Measurements from ENCODE around the gene TMEM245.
"Not testable (repeated sequence)": the region's sequence is repeated elsewhere in the genome, so short reads cannot be mapped to it uniquely, and the experiment has no call there.

The TMEM245 gene

DNA sequence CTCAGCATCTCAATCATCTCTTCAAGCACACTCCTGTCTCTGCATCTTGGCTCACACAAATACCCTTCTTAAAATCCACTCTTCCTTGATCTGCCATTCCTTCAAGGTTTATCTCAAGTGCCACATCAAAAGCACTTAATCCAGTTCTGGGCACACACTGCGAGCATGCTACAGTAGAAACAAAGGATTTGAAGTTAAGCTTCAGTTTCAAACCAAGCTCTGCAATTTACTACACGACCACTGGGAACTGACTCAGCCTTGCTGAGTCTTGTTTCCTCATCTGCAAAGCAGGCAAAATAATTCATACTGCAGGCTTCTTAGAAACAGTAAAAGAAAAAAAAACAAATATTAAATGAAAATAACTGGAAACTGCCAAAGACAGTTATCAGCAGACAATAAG is 56.0 kb downstream of the TMEM245 start:
- DNase-seq (ENCODE audit: low read depth), result no peak

DNA sequence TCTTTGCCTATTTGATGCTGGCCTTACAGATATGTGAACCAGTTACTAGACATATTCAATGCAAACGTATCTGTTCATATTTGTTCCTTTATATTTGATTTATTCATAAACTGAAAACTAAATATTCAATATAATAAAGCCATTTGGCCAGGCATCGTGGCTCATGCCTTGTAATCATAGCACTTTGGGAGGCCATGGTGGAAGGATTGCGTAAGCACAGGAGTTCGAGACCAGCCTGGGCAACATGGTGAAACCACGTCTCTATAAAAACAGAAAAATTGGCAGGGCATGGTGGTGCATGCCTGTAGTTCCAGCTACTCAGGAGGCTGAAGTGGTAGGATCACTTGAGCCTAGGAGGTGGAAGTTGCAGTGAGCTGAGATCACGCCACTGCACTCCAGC is 57.2 kb downstream of the TMEM245 start:
- no peak for DNase-seq (ENCODE audit: low read depth)

DNA sequence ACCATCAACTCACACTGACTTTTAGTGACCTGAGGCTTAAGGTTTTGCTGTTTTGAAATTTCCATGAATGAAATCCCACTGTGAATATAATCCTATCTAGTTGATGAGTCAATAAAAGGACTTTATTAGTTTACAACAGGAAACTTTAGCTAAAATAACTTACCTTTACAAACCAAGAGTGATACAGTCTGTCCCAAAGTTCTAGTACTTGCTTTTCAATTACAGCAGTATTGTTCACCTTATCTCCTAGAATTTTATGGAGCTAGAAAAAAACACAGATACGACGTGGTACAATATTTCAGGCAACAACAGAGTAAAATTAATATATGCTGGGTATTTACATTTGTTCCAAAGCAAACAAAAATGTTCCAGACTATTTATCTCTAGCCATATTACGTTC is 59.6 kb downstream of the TMEM245 start:
- no peak for DNase-seq (ENCODE audit: low read depth)

DNA sequence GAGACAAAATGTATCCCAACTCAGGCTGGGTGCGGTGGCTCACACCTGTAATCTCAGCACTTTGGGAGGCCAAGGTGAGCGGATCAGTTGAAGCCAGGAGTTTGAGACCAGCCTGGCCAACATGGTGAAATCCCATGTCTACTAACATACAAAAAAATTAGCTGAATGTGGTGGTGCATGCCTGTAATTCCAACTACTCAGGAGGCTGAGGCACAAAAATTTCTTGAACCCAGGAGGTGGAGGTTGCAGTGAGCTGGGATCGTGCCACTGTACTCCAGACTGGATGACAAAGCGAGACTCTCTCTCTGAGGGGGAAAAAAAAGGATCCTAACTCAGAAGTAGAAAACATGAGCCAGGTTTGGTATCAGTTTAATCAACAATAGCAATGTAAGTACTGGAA is 66.6 kb downstream of the TMEM245 start:
- not testable (repeated sequence) for DNase-seq (ENCODE audit: low read depth)

DNA sequence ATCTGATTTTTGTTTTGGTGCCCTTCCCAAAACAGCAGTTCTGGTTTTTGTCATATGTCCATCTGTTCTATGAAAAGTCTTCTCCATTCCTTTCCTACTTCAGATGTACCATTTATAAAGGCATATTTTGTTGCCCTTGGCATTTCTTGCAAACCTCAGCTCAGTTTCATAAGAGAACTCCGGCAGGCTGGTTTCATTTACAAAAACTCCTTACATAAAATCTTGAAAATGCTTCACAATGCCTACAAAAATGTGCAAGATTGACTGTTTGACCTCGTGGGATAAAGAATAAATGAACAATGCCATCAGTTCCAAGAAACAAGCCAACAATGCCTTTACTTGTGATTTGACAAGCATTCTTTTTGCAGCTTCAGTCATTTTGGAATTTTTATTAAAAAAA is 67.3 kb downstream of the TMEM245 start:
- DNase-seq (ENCODE audit: low read depth), result no peak

DNA sequence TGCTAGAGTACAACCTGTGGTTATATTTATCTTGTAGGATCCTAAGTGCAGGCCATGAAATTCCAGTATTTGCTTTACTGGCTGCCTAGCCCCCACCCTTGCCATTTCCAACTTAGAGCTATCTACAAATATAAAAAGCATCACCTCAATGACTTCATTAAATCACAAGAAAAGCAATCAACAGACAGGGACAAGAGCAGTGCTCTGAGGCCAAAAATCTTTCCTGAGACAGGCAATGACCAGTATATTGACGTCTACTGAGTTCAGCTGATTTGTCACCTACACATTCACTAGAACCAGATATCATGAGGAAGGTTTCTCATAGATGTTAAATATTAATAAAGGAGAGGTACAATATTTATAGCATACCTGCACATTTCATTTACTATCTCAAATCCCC is 68.0 kb downstream of the TMEM245 start:
- no peak for DNase-seq (ENCODE audit: low read depth)

DNA sequence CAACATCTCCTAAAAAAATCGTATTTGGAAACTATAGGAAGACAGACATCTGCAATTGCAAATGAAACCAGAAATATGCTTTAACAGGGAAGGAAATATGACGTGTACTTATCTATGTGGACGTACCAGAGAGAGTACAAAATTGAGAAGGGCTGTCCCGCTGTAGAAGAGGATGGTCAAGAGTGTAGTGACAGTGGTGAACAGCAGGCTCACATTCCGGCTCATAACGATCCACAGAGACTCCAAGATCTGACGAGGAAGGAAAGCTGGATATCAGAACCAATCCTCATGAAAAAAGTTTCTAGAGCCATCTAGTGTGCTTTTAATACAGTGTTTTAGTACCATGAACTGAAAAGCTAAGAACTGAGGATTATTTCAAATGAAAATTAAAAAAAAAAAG is 69.3 kb downstream of the TMEM245 start:
- DNase-seq (ENCODE audit: low read depth), result no peak

DNA sequence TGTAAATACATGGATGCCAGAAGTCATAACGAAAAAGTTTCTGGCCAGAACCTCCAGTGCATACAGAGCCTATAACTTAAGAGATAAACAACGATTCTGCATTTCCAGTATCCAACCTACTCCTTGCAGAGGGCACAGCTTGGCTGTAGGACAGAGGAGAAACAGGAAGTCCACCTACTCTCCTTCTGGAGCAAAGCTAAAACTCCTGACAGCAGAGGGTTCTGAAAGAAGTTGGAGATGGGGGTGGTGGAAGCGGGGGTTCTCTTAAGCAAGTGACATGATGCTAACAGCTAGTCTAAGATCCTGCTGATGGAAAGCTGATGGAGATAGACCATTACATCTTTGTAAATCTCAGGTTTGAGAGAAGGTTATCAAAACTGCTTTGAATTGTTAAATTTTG is 70.9 kb downstream of the TMEM245 start:
- no peak for DNase-seq (ENCODE audit: low read depth)

DNA sequence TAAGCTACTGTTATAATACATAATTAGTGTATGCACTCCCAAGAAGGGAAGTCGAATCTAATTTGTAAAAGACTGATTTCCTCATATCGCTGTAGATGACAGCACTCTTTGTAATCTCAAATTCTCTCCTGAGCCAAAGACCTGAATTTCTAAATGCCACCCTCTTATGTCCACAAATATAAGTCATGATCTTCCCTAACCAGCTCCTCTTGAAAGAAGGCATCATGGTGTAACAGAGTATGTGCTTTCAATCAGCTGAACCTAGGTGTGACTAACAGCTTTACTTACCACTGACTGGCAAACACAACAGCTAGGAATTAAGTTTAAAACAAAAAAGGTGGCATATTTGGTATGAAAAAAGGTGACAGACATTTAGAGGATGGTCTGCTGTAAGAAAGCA is 72.5 kb downstream of the TMEM245 start:
- no peak for DNase-seq (ENCODE audit: low read depth)

DNA sequence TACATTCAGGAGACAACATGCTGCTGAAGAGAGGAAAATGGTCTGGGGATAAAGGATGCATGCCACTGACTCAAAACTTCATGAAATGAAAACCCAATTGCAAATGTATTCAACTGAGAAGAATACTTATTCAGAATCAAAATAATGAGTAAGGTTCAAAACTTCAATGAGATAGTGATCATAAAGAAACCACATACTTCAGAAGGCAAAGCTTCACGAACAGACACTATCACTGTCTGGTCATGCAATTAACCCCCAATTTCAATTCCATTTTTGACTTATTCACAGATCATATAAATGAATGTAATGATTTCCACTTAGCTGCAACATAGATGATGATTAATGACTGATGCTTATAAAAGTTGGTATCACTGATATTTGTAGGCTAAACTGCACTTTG is 73.4 kb downstream of the TMEM245 start:
- DNase-seq (ENCODE audit: low read depth), result no peak

DNA sequence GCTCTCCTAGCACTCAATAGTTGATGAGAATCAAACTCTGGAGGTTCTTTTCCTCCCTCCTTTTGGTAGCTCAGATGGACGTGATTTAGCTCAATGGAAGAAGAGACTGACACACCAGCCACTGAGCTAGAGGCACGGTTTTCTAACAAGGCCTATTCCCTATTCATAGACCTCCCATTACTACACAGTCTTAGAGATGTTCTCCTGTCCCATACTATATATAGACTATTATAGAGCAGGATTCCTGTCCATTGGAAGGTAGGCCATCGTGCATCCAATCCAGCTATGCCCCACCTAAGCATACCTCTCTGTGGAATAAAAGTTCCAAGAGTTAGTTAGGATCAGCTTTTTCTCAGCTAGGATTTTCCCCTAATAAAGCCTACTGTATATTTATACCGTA is 76.2 kb downstream of the TMEM245 start:
- DNase-seq (ENCODE audit: low read depth), result no peak

DNA sequence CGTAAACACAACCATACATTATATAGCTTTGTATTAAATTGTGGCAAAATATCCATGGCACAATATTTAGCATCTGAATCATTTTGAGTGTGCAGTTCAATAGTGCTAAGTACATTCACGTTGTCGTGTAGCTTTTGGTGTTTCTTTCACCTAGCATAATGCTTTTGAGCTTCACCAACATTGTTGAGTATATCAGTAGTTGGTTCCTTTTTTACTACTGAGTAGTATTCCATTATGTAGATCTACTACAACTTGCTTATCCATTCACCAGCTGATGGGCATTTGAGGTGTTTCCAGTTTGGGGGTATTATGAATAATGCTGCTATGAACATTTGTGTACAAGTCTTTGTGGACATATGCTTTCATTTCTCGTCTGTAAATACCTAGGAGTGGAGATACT is 79.2 kb downstream of the TMEM245 start:
- DNase-seq (ENCODE audit: low read depth), result no peak

DNA sequence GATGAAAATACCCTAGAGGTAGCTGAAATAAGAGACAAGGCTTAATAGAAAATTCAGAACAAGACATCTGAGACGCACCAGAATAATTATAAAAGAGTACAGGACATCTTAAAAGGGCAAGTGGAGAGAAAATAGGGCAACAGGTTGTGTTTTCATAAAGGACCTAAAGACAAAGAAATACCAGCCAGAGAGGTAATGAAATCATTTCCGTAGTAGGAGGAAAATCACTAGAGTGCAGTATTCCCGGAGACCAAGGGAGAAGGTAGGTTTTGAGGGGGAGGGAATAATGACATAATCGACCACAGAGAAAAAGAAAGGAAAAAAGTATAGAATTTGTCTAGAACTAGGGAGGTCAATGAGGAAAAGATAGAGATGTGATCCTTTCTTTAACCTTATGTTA is 80.2 kb downstream of the TMEM245 start:
- DNase-seq (ENCODE audit: low read depth), result no peak

DNA sequence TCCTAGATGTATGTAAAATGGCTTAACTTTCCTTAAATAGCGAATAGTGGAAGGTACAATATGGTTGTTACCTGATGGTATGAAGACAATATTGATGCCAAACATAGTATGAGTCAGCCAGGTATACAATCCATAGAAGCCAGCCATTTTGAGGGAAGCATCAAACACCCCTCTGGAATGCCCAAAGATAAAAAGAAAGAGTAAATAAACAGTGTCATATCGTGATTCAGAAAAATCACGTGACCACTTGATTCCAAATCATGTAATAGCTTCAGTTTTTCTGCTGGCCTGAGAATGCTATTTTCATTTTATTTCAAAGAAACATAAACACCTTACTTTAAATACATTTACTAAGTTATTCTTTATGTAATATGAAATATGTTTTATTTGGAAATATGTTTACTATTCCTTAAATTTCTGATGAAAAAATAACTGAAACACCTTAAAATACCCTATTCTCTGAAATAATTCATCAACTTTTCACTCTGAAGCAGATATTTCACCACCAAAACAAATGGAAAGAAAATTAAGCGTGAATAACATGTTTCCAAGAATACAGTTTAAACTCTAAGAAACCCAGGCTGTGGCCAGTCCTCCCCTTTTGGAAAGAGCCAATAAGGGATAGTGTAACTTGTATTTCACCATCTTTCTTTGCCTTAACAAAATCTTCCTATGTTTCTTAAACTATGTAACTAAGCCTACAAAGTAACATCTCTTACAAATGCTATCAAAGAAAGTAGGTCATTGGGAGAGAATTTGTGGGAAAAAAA is 81.6 kb downstream of the TMEM245 start:
- DNase-seq (ENCODE audit: low read depth), result no peak

DNA sequence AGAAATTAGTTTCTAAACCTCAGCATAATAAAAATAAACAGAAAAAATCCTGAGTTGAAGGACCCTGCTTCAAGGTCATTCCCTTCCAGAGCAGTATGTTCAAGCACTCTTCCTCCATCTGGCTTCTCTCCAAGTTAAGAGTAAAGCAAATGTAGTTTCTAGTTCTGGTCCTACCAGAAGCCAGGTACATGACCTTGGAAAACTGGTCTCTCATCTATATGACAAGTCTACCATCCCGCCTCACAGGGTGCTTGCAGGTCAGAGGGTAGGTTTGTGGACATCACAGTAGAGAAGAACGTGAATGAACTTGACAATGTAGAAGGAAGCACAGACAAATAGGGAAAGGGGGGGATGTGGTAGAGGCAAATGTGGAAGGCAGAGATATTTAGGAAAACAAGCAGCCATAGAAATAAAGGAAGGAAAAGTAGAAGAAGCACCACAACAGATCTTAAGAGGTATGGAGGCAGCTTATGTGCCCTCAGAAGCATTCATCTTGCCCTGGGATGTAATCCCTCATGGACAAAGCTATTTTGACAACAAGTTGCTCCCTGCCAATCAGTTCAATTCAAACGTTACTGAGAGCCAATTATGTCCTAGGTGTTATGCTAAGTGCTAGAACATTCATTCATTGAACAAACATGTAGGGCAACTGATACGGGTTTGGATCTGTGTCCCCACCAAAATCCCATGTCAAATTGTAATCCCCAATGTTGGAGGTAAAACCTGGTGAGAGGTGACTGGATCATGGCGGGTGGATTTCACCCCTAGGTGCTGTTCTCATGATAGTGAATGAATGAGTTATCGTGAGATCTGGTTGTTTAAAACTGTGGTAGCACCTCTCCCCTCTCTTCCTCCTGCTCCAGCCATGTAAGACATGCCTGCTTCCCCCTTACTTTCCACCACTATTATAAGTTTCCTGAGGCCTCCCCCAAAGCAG is 82.7 kb downstream of the TMEM245 start:
- no peak for DNase-seq (ENCODE audit: low read depth)

DNA sequence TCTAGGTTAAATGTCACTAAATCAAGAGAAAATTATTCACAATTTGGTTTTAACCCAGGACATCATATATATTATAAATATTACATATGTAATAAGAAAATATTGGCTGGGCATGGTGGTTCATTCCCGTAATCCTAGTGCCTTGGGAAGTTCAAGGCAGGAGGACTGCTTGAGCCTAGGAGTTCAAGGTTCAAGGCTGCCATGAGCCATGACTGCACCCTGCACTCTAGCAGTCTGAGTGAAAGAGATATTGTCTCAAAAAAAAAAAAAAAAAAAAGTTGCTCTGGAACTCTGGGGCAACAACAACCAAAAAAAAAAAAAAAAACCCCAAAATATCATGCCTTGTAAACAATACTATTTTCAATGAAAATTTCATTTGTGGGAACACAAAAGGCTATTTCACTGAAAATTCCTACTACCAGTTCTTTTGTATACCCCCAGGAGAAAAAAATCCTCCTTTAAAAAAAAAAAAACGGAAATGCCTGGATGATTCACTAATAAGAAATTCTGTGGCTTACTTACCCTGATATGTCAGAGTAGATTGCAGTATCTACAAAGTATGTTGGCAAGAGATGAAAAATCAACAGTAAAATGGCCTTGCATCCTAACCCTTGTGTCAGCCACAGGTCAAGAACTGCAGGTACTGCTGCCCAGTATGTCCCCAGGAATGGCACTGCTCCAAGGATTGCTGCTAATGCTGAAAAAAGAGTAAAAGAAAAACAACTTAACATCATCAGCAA is 83.9 kb downstream of the TMEM245 start:
- peak; percentile 82 for DNase-seq (ENCODE audit: low read depth)

DNA sequence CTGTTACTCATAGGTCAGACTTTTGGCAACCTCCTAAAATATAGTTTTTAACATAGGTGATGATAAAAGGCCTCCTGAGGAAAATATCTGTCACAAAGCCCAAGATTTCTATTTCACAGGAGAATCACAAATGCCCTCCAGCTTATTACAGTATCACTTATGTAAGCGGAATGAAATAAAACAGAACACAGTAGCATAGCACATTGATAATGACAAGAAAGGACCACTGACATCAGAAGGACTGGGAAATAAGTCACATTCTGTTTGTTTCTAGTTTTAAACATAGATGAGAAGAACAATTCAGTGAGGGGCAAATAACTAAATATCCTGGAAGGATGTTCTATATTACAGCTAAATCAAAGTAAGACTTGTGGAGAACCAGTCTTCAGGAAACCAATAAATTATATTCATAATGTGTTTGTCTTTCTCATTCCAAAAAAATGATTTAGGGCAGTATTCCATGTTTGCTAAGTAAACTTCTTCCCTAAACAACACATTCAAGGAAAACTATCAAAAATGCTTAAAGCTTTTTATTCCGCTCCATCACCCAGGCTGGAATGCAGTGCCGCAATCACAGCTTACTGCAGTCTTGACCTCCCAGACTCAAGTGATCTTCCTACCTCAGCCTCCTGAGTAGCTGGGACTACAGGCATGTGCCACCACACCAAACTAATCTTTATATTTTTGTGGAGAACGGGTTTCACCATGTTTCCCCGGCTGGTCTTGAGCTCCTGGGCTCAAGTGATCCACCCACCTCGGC is 85.6 kb downstream of the TMEM245 start:
- DNase-seq (ENCODE audit: low read depth), result no peak

DNA sequence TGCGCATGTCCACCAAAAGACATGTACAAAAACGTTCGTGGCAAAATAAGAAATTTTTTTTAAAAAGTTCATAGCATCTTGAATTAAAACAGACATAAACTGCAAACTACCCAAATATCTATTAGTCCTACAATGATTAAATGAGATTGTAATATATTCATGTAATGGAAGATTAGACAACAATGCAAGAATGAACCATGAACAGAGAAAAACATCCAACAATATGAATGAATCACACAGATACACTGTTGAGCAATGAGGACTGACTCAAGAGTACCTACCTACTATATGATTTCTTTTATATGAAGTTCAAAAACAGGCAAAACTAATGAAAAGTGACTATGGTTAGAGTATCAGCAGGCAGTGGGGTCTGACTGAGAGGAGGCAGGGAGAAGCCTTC is 88.5 kb downstream of the TMEM245 start:
- DNase-seq (ENCODE audit: low read depth), result no peak

DNA sequence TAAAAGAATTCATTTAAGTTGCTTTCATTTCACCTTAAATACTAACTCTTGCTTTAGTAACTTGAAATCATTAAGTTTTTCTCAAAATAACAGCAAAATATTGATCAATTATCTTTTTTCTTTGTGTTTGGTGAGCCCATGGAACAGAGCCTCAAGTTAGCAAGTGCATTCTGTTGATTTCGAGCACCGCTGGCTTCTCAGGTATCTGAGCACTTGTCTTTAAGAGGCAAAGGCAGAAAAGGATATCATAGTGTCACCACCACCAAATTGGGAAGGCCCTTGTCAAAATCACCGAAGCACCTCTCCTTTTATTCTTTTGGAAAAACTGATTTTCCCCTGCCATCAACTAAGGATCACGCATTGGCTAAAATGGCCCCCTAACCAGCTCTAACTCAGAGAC is 89.3 kb downstream of the TMEM245 start:
- DNase-seq (ENCODE audit: low read depth), result no peak

DNA sequence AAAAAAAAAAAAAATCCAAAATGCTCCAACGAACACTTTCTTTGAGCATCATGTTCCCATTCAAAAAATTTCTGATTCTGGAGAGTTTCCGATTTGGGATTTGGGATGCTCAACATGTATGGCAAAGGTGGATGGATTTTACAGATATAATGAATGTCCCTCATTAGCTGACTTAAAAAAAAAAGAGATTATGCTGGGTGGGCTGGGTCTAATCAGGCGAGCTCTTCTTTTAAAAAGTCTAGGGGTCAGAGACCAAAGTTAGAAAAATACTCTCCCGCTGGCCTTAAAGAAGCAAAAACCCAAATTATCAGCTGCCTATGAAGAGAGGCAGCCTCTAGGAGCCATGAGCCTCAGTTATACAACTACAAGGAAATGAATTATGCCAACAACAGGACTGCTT is 91.3 kb downstream of the TMEM245 start:
- DNase-seq (ENCODE audit: low read depth), result no peak

DNA sequence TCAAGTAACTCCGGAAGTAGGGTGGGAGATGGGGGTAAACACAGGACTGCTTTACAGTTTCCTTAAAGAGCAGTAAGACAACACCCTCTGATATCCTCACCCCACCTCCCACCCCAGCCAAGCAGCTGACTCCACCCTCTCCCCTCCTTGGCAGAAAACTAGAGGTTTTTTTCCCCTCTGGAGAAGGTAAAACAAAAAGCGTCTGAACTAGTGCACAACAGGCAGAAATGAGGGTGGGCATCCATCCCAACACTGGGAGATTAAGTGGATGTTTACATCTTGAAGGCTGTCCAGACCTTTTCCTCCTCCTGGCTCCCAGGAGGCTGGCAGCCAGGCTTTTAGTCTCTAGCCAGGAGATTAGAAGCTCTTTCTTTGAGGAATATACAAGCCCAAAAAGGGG is 92.6 kb downstream of the TMEM245 start:
- no peak for DNase-seq (ENCODE audit: low read depth)

DNA sequence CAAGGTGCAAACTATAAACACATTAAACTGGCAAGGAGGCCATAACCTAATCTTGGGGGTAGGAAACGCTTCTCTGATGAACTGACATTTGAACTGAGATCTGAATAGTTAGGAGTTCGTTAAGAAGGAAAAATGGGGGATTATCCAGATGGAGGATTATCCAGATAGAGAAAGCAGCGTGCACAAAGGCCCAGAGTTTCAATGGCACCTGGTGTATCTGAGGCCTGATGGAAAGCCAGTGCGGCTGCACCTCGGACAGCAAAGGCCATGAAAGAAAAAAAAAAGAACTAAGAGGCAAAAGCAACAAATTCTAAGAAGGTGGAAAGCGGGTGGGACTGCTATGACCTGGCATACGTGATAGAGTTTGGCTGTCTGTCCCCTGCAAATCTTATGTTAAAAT is 93.4 kb downstream of the TMEM245 start:
- DNase-seq (ENCODE audit: low read depth), result no peak
